Stimulated activated CD4-positive, alpha-beta T cell treated with anti-CD3 and anti-CD28 coated beads, Interleukin-2, amount 100 ng/mL, for 24 hours (primary cell): ENCODE data around the gene PRICKLE2.

Experiments
- DNase-seq, 2 donors: peaks; one replicate each; pipeline ENCODE4 v3.0.0-alpha.2; 2020

Gene PRICKLE2

GRCh38 chr3:64125561-64125960, 99.7 kb downstream of the PRICKLE2 start:
- DNase-seq: no peak

- no peak for DNase-seq
Measured at GRCh38 chr3:64123931-64124330, 101.3 kb downstream of the PRICKLE2 start.

- no peak for DNase-seq
Measured at GRCh38 chr3:64122476-64122875, 102.8 kb downstream of the PRICKLE2 start.

- no peak for DNase-seq
Measured at GRCh38 chr3:64121750-64122311, 103.4 kb downstream of the PRICKLE2 start.

- no peak for DNase-seq
Measured at GRCh38 chr3:64120876-64121275, 104.4 kb downstream of the PRICKLE2 start.

- DNase-seq: no peak
Measured at GRCh38 chr3:64117483-64117882, 107.8 kb downstream of the PRICKLE2 start.

- DNase-seq: no peak
Measured at GRCh38 chr3:64114651-64115050, 110.6 kb downstream of the PRICKLE2 start.

GRCh38 chr3:64111872-64112271, 113.4 kb downstream of the PRICKLE2 start:
- DNase-seq: no peak

- no peak for DNase-seq
Measured at GRCh38 chr3:64111083-64111482, 114.2 kb downstream of the PRICKLE2 start.

GRCh38 chr3:64110071-64110470, 115.2 kb downstream of the PRICKLE2 start:
- DNase-seq: no peak

- DNase-seq: no peak
Measured at GRCh38 chr3:64109438-64109837, 115.8 kb downstream of the PRICKLE2 start.

GRCh38 chr3:64108784-64109317, 116.4 kb downstream of the PRICKLE2 start:
- DNase-seq: no peak

GRCh38 chr3:64108231-64108630, 117.0 kb downstream of the PRICKLE2 start:
- DNase-seq: no peak

- DNase-seq: no peak
Measured at GRCh38 chr3:64107190-64107589, 118.1 kb downstream of the PRICKLE2 start.

- no peak for DNase-seq
Measured at GRCh38 chr3:64105816-64106215, 119.5 kb downstream of the PRICKLE2 start.

- no peak for DNase-seq
Measured at GRCh38 chr3:64104691-64105111, 120.6 kb downstream of the PRICKLE2 start.

GRCh38 chr3:64104006-64104405, 121.3 kb downstream of the PRICKLE2 start:
- no peak for DNase-seq

GRCh38 chr3:64103131-64103530, 122.1 kb downstream of the PRICKLE2 start:
- no peak for DNase-seq

GRCh38 chr3:64102147-64102546, 123.1 kb downstream of the PRICKLE2 start:
- no peak for DNase-seq

- no peak for DNase-seq
Measured at GRCh38 chr3:64099316-64099715, 126.0 kb downstream of the PRICKLE2 start.

- no peak for DNase-seq
Measured at GRCh38 chr3:64098670-64099069, 126.6 kb downstream of the PRICKLE2 start.

- DNase-seq: no peak
Measured at GRCh38 chr3:64097920-64098319, 127.3 kb downstream of the PRICKLE2 start.

- no peak for DNase-seq
Measured at GRCh38 chr3:64095802-64096201, 129.5 kb downstream of the PRICKLE2 start.

GRCh38 chr3:64094713-64095079, 130.6 kb downstream of the PRICKLE2 start:
- no peak for DNase-seq
